Measurements from ENCODE around the gene PRMT2. TPM values are rescaled to one million over a fixed set of nuclear protein-coding genes. Genes with fewer than 3 reads are reported as not detected.

The PRMT2 gene
- total RNA-seq, 1 donor from 2014 or later: 75.4 TPM

GRCh38 chr21:46610018-46610701 is 25.3 kb upstream of the PRMT2 start:
- H3K4me3 Mint-ChIP-seq: no peak overlapping the region
- peaks cover 11% of the 10 kb centered on the region for H3K4me1 Mint-ChIP-seq
- Histone ChIP-seq H3F3A (ENCODE audit: low read depth) (no peaks in the 10 kb centered on the region), H3K4me2 (no peak overlapping the region), H3K9ac (no peak overlapping the region), H3K27me3 (no peaks in the 10 kb centered on the region), H3K9me3 (ENCODE audit: low read depth) (no peaks in the 10 kb centered on the region), H3K4me3 (no peak overlapping the region), H3K4me1 (peaks cover 4% of the 10 kb centered on the region), H3K79me2 (ENCODE audit: low read depth) (no peaks in the 10 kb centered on the region), H4K20me1 (ENCODE audit: low read depth) (no peaks in the 10 kb centered on the region), H2AFZ (replicated peaks) (no peak overlapping the region), H3K27ac (no peak overlapping the region), H3K36me3 (no peaks in the 10 kb centered on the region)
- H3K9me3 Mint-ChIP-seq: peaks cover 47% of the 10 kb centered on the region
- peaks cover 4% of the 10 kb centered on the region for H3K36me3 Mint-ChIP-seq
- no peak overlapping the region for H3K27ac Mint-ChIP-seq
- no peak for DNase-seq (ENCODE audit: low spot score)
- TF ChIP-seq, protein P1, sequence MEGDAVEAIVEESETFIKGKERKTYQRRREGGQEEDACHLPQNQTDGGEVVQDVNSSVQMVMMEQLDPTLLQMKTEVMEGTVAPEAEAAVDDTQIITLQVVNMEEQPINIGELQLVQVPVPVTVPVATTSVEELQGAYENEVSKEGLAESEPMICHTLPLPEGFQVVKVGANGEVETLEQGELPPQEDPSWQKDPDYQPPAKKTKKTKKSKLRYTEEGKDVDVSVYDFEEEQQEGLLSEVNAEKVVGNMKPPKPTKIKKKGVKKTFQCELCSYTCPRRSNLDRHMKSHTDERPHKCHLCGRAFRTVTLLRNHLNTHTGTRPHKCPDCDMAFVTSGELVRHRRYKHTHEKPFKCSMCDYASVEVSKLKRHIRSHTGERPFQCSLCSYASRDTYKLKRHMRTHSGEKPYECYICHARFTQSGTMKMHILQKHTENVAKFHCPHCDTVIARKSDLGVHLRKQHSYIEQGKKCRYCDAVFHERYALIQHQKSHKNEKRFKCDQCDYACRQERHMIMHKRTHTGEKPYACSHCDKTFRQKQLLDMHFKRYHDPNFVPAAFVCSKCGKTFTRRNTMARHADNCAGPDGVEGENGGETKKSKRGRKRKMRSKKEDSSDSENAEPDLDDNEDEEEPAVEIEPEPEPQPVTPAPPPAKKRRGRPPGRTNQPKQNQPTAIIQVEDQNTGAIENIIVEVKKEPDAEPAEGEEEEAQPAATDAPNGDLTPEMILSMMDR (IDR thresholded peaks at IDR 0.05): no peak
- TF ChIP-seq EZH2 (IDR thresholded peaks at IDR 0.05): no peak
- TF ChIP-seq EZH2phosphoT487 (IDR thresholded peaks at IDR 0.05): no peak
- peaks cover 11% of the 10 kb centered on the region for H3K27me3 Mint-ChIP-seq (ENCODE audit: insufficient read depth, low read depth)

DNA sequence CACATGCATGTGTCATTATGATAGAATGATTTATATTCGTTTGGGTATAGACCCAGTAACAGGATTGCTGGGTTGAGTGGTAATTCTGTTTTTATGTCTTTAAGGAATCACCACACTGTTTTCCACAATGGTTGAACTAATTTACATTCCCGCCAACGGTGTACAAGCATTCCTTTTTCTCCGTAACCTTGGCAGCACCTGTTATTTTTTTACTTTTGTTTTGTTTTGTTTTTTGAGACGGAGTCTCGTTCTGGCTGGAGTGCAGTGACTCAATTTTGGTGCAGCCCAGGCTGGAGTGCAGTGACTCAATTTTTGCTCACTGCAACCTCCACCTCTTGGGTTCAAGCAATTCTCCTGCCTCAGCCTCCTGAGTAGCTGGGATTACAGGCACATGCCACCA is 22.1 kb upstream of the PRMT2 start:
- H3K27me3 ChIP-seq: no peaks in the 10 kb centered on the region
- H3K4me3 ChIP-seq: no peak overlapping the region
- no peak overlapping the region for H3K4me2 ChIP-seq
- DNase-seq (ENCODE audit: low spot score): no peak
- Mint-ChIP-seq H3K4me3 (no peak overlapping the region), H3K27me3 (ENCODE audit: insufficient read depth, low read depth) (peaks cover 7% of the 10 kb centered on the region), H3K36me3 (peaks cover 8% of the 10 kb centered on the region), H3K27ac (no peak overlapping the region), H3K4me1 (peaks cover 3% of the 10 kb centered on the region), H3K9me3 (peaks cover 52% of the 10 kb centered on the region)
- TF ChIP-seq, protein P1 (IDR thresholded peaks at IDR 0.05): no peak
- TF ChIP-seq EZH2 (IDR thresholded peaks at IDR 0.05) (no peak), EZH2phosphoT487 (IDR thresholded peaks at IDR 0.05) (no peak)
- H3F3A ChIP-seq (ENCODE audit: low read depth): no peaks in the 10 kb centered on the region
- no peaks in the 10 kb centered on the region for H3K36me3 ChIP-seq
- no peaks in the 10 kb centered on the region for H4K20me1 ChIP-seq (ENCODE audit: low read depth)
- no peak overlapping the region for H3K27ac ChIP-seq
- H3K9ac ChIP-seq: no peak overlapping the region
- no peaks in the 10 kb centered on the region for H3K4me1 ChIP-seq
- no peaks in the 10 kb centered on the region for H3K9me3 ChIP-seq (ENCODE audit: low read depth)
- H3K79me2 ChIP-seq (ENCODE audit: low read depth): no peaks in the 10 kb centered on the region
- no peak overlapping the region for H2AFZ ChIP-seq (replicated peaks)

- TF ChIP-seq EZH2phosphoT487 (IDR thresholded peaks at IDR 0.05): no peak
- no peak for TF ChIP-seq EZH2 (IDR thresholded peaks at IDR 0.05)
- TF ChIP-seq, protein P1 (IDR thresholded peaks at IDR 0.05): no peak
- Histone ChIP-seq H4K20me1 (ENCODE audit: low read depth) (no peaks in the 10 kb centered on the region), H2AFZ (replicated peaks) (no peak overlapping the region), H3K27me3 (no peaks in the 10 kb centered on the region), H3F3A (ENCODE audit: low read depth) (no peaks in the 10 kb centered on the region), H3K36me3 (no peaks in the 10 kb centered on the region), H3K9ac (no peak overlapping the region), H3K9me3 (ENCODE audit: low read depth) (no peaks in the 10 kb centered on the region), H3K4me2 (no peak overlapping the region), H3K4me3 (no peak overlapping the region), H3K27ac (no peak overlapping the region), H3K79me2 (ENCODE audit: low read depth) (no peaks in the 10 kb centered on the region), H3K4me1 (no peaks in the 10 kb centered on the region)
- Mint-ChIP-seq H3K36me3 (peaks cover 6% of the 10 kb centered on the region), H3K4me3 (no peak overlapping the region), H3K4me1 (peaks cover 15% of the 10 kb centered on the region), H3K9me3 (peaks cover 48% of the 10 kb centered on the region), H3K27me3 (ENCODE audit: insufficient read depth, low read depth) (peaks cover 5% of the 10 kb centered on the region), H3K27ac (no peak overlapping the region)
- DNase-seq (ENCODE audit: low spot score): no peak
Measured at GRCh38 chr21:46616050-46616449, 19.4 kb upstream of the PRMT2 start.
